GM21360 (cell line): ENCODE measurements around the gene DNAJC9.
A peak's percentile ranks its signal among the peaks of the same experiment; 100 is the strongest.
"Not testable (repeated sequence)": the region's sequence is repeated elsewhere in the genome, so short reads cannot be mapped to it uniquely, and the experiment has no call there.

Experiments used
- ATAC-seq: cut with Tn5 transposase; IDR thresholded peaks from one replicate; pipeline ENCODE4 v1.9.1; 2021; ENCODE audit warnings: mild to moderate bottlenecking, moderate library complexity; ENCODE audit not compliant: unreplicated experiment

Gene DNAJC9, protein sequence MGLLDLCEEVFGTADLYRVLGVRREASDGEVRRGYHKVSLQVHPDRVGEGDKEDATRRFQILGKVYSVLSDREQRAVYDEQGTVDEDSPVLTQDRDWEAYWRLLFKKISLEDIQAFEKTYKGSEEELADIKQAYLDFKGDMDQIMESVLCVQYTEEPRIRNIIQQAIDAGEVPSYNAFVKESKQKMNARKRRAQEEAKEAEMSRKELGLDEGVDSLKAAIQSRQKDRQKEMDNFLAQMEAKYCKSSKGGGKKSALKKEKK

DNA sequence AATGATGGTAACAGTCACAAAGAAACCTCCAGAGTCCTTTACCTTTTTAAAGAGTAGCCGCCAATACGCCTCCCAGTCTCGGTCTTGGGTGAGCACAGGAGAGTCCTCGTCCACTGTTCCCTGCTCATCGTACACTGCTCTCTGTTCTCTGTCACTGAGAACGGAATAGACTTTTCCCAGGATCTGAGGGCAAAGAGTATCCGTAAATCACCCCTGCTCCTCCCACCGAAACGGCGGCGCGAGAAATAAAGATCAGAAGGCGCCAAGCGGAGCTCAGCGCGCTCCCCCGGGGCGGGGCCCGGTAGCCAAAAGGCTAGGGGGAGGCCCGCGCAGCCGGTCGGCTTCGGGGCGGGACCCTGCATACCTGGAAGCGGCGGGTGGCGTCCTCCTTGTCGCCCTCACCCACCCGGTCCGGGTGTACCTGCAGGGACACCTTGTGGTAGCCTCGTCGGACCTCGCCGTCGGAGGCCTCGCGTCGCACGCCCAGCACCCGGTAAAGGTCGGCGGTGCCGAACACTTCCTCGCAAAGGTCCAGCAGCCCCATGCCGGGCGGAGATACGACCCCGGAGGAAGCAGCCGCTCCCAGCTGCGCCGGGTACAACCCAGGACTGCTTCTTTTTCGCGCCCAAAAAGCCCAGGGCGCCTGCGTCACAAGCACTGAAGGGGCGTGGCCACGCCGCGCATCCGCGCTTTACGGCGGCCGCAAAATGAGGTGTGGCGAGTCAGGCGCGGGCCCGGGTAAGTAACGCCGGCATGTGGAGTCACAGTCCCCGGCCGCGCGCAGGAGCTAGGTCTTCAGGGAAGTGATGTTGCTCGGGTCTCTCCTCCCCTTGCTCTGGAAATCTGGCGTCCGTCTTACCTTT is at the start of gene DNAJC9:
TSS of gene DNAJC9 (minus strand) at position 610 of the 863 bp plus-strand sequence. CDS start at position 544, 66 bp downstream.
- peak; percentile 80 for ATAC-seq

DNA sequence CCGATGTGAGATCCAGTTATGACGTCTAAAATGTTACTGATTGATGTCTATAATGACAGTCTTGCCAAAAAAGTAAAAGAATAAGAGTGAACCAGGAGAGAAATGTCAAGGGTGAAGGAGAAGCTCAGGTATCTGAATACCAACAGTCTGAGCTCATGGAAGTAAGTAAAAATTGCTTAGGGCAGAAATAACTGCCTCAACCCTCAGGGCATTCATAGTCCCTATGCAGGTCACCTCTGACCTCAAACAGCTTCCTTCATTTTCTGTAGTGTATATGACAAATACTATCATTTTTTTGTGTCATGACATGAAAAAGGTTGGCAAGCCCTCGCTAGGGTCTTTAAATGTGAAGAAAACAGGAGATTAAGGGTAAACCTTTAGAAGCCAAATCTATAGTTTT is 46.4 kb upstream of the DNAJC9 start:
- no peak for ATAC-seq

DNA sequence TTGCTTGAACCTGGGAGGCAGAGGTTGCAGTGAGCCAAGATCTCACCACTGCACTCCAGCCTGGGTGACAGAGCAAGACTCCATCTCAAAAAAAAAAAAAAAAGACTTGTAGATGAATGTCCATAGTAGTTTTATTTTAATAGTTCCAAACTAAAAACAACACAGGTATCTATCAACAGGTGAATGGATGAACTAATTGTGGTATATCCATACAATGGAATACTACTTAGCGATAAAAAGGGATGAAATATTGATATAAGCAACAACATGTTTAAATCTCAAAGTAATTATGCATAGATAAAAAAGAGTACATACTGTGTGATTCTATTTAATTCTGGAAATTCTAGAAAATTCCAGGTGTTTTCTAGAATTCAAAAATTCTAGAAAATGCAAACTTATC is 42.9 kb upstream of the DNAJC9 start:
- ATAC-seq = no peak

DNA sequence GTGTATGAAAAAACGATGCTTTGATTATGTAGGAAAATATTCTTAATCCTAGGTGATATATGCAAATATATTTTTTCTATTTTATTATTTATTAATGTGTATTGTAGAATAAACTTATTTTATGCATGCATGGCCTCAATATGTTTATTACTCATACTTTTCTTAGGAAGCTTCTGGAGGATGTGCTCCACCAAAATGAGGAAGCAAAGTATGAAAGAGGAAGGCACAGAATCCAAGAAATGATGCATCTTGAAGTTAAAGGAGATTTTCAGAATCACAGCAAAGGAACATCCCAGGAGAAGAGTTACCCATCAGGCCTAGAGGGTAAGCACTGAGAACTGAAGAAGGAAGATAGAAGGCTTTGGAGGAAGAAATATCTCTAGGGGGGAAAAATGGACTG is 40.4 kb upstream of the DNAJC9 start:
- no peak for ATAC-seq

DNA sequence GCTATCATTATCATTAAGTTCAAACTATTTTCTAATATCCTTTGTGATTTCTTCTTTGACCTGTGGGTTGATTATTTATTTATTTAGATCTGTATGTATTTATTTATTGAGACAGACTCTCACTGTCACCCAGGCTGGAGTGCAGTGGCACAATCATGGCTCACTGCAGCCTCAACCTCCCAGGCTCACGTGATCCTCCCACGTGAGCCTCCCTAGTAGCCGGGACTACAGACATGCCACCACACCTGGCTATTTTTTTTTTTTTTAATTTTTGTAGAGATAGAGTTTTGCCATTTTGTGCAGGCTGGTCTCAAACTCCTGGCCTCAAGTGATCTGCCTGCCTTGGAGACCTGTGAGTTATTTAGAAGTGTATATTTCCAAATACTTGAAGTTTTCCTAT is 34.0 kb upstream of the DNAJC9 start:
- ATAC-seq = no peak

DNA sequence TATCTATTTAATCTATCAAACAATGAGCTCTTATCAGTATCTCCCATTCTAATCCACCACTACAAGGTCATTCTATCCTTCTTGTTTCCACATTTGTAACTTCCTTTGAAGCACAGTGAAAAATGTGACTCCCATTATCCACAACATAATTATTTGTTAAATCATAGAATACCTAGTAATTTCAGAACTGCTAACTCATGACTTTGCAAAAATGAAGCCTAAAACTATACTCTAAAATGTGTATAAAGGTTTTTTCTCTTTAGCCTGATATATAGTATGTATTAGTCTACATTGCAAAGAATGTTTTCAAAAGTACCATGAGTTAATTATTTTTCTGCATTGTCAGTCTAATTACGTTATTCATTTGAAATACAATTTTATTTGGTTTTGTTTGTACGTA is 17.4 kb upstream of the DNAJC9 start:
- no peak for ATAC-seq

DNA sequence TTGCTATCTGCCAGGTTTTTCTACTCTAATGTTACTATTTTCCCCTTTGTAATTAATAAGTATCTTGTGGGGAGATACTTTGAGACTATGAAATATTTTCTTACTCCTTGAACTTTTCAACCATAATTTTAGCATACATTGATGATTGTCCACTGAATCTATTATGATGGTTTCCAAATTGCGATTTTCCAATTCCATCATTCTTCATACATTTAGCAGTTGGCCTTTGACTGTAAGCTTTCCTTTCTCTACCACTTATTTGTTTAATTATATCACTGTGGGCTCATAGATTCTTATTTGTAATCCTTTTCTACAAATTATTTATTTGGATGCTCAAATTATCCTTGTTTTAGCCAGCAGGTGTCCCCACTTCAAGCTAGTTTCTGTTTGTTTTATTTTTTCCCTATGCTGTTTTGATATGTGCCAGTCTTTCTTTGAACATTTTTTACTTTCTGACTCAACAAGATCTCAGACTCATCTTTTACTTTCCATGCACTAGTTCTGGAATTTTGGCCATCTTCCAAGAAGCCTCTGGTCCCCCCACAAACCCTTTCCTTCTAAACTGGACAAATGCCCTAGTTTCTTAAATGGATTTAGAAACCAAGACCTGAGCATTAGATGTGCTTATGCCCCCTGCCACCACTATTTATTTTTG is 16.8 kb upstream of the DNAJC9 start:
- no peak for ATAC-seq

DNA sequence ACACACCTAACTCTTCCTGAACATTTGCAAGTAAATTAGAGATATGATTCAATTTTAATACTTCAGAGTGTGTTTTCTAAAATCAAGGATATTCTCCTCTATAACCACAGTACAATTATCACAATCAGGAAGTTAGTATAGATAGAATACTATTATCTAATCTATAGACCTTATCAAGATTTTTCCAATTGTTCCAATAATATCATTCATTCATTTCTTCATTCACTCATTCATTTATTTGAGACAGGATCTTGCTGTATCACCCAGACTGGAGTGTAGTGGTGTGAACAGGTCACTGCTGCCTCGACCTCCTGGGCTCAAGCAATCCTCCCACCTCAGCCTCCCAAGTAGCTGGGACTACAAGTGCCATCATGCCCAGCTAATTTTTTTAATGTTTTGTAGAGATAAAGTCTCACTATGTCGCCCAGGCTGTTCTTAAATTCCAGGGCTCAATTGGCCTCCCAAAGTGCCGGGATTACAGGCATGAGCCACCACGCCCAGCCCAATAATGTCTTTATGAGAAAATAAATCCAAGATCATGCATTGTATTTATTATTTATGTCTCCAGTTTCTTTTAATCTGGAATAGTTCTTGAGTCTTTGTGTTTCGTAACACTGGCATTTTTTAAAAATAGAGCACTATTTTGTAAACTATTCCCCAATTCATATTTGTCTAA is 16.0 kb upstream of the DNAJC9 start:
- ATAC-seq = no peak

DNA sequence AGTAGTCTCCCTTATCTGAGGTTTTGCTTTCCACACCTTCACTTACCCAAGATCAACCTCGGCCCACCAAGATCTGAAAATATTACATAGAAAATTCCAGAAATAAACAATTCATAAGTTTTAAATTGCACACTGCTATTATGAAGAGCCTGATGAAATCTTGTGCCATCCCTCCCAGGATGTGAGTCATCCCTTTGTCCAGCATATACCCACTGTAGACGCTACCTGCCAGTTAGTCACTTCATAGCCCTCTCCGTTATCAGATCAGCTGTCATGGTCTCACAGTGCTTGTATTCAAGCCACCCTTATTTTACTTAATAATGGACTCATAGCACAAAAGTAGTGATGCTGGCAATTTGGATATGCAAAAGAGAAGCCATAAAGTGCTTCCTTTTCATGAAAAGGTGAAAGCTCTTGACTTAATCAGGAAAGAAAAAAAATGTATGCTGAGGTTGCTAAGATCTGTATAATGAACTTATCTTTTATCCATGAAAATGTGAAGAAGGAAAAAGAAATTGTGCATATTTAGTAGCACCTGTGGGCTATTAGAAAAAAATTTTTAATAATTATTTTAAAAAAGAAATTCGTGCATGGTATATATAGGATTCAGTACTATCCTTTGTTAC is 15.2 kb upstream of the DNAJC9 start:
- no peak for ATAC-seq

DNA sequence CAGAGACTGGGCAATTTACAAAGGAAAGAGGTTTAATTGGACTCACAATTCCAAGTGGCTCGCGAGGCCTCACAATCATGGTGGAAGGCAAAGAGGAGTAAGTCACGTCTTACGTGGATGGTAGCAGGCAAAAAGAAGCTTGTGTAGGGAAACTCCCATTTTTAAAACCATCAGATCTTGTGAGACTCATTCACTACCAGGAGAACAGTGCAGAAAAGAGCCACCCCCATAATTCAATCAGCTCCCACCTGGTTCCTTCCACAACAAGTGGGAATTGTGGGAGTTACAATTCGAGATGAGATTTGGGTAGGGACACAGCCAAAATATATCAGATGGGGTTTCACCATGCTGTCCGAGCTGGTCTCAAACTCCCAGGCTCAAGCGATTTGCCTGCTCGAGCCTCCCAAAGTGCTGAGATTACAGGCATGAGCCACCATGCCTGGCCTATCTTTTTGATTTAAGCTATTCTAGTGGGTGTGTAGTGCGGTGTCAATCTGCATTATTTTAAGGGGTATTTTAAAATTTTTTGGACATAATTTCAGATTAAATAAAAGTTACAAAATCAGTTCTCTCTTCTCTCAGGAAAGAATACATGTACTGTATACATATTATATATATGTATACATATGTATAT is 14.4 kb upstream of the DNAJC9 start:
- no peak for ATAC-seq

DNA sequence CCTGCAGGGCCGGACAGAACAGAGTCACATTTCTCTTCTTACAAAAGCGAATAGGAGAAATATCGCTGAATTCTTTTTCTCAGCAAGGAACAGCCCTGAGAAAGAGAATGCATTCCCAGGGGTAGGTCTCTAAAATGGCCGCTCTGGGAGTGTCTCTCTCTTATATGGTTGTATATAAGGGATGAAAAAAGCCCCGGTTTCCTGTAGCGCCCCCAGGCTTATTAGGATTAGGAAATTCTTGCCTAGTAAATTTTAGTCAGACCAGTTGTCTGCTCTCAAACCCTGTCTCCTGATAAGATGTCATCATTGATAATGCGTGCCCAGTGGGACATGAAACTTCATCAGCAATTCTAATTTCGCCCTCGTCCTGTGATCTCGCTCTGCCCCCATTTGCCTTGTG is 11.6 kb upstream of the DNAJC9 start:
- not testable (repeated sequence) for ATAC-seq

DNA sequence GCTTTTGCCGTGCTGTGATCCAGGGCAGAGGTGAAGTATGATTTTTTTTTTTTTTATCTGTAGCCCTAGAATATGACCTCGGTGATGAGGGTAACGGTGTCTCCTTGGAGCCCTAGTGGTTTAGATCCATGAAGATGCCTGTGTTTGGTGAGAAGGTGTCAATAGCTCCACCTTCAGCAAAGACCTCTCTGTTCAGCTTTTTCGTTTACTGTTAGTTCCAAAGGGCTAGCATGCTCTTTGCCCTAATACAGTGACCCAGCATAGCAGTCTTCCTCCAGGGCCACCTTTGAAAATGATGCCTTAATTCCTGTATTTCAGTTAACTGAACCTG is 6.1 kb upstream of the DNAJC9 start:
- ATAC-seq = no peak

DNA sequence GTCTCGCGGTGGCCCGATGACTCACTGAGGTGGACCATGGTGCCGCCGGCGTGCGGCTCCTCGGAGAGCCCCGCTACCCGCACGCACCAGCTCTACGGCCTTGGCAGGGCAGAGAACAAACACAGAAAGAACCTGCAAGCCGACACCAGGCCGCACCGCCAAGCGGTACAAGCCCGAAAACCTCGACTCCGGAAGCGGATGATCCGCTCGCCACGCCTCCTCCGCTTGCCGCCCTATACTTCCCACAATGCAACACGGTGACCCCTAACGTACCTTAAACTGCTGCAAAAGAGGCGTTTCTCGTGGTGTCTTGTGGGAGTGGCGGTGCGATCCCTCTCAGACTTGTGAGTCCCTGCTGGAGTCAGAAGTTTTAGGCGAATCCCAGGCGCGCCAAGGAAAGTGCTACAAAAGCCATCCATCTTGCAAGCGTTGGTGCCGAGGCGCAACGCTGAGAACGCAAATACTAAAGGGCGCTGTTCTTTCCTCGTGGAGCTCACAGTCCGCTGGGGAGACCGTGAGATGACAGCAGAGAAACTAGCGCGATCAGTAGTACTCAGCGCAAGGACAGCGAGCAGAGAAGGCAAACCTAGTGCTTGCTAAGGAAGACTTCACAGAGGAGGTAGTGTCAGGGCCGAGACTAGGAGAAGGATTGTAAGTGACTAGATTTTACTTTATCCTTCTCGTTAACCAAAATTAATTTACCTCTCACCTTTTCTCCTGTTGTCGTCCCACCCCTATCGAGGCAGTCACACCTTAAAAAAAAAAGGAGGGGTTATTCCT is 5.6 kb upstream of the DNAJC9 start, which contains the start of gene MRPS16:
TSS of gene MRPS16 (minus strand) at position 200 of the 780 bp plus-strand sequence. CDS start at position 38, 162 bp downstream.
- peak; percentile 72 for ATAC-seq

DNA sequence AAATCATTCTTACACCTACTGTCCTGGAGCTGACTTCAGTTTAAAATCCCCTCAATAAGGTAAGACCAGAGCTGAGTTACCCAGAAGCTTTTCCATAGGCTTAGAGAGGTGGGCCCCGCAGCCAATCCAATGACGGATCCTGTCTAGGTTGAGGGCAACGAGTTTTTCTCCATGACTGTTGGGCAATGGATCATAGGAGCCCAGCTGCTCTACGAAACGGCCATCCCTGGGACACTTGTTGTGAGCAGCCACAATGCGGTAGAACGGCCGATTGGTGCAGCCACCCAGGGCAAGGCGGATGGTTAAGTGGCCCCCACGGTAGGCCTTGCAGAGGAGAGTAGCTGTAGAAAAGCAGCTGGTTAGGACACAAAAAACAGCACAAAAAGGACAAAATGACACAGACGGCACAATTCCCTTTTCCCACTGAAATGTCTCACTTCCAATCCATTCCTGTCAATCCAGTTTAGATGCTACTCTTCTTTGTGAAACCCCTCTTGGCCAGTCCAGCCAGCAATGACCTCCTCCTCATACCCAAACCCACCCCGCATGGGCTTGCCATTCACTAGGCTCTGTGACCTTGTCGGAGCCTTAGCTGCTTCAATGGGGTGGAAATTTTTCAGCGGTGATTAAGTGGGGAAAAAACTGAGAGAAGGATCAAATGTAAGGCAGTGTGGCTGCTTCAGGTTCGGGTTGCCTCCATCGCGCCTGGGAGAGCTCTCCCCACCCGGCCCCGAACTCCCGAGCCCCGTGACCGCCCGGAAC is 4.8 kb upstream of the DNAJC9 start:
- peak; percentile 6 for ATAC-seq

DNA sequence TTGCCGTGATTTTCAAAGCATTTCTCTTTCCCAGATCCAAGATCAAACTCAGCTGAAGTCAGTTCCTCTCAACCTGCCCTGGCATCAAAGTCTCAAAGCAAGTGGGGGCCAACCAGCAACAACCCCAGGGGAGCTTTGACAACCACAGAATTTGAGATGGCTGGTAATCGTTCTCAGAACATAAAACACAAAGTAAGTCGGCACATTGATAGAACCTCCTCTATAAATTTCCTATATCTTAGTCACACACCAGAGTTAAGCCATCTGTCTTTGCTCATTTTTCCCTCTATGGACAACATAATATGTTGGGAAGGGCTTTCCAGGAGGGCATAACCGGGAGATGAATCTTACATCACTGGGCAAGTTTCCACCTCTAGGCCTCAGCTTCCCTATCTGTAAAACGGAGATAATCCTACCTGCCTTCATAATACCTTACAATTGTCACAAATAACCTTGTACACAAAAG is 1.2 kb upstream of the DNAJC9 start:
- ATAC-seq = no peak

DNA sequence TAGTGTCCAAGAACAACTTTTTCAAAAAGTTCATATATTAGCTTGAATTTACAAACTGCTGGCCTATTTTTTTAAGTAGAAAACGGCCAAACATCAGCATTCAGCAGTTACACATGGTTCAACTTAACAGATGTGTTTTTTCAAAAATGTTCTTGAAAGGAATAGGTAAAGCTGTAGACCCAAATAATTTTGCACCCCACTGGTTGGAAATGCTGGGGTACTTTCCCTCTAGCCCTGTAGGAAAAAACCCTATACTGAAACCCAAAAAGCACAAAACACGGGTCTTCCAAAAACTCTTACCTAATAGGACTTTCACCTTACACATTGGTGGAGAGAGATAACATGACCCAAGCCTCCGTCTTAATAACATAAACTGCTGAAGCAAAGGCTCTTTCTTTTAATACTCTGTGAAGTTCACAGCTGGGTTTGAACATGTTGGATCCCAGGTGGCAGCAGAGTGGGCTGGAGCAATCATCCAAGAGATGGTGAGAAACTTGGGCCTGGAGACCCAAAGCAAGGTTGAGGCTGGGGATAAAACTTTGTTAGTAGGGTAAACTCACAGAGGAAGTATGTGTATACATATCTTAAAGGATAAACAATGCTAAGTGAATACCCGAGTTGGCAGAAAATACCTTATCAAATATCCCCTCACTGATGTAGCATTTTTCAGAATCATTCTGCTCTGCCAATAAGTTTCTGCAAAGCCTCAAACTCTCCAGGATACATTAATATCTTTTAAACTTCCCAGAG is 629 bp upstream of the DNAJC9 start:
- ATAC-seq = no peak

DNA sequence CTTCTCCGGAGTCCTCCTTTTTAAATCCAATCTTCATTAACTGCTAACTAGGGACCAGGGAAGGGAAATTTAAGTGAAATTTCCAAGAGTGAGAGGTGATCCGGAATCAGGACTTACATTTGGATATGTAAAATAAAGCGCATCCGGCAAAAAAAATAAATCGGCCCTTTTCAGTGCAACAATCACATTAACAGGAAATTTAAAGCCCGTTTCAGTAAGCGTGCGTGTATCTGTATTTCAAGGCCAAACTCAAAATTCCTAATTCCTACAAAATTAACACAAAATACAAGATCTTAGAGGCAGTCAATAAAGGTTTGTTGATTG is 771 bp downstream of the DNAJC9 start:
- ATAC-seq = no peak

DNA sequence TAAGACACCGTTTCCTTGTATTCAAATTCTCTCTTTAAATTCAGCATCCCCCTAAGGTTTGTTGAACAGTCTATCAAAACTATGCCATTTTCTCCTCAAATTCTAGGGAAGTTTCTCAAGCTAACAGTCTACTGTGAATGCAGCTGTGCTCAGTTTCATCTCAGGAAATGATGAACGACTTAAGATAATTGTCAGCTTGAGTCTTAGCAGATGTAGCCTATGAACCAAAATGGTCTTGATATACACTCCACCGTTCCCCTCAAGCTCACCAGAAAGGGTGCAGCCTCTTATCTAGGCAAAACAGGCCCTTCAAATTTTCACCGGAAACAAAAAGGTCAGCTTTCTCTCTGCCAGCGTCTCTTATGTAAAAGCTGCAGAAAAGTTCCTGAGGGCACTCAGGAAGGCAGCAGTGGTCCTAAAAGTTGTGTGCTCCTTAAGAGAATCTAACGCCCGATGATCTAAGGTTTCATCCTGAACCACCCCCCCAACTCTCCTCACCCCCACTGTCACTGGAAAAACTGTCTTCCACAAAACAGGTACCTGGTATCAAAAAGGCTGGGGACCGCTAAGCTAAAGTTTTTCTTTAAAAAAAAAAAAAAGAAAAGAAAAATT is 2.1 kb downstream of the DNAJC9 start:
- no peak for ATAC-seq
